Measurements from ENCODE around the gene CD86. TPM values are rescaled to one million over a fixed set of nuclear protein-coding genes. Genes with fewer than 3 reads are reported as not detected.

Gene CD86
- total RNA-seq, 4 donors from 2014 or later, result 0.92 to 2.4 (median 1.6) TPM

DNA sequence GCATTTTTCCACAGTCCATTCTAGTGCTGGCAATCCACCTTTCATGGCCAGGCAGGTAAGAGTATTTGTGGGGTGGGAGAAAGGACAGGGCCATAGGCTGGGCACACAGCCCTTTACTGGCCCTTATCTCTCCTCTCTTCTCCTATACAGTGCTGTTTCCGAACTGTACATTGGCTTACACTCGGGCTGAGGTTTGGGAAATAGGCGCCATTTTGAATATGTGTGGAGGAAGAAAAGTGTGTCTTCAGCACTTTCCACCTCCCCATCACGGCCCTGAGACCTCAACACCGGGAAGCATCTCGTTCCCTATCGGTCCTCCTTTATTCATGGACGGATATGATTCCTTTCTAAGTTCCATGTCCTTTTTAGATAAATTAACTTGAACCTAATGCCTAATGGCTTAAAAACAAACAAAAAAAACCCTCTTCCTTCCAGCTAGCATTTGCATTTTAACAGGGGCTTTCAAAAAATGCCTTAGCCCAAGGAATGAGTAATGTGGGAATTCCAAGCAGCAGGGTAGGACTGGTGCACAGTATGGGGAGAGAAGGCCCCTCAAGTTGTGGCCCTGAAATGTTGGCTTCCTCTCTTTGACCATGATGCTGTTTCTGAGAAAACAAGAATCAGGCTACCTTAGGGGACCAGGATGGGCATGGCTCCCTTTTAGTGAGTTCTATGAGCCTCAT lies 24.5 kb downstream of the CD86 start:
- ATAC-seq (no peak), DNase-seq (no peak)
- no peaks in the 10 kb centered on the region for H3K36me3 ChIP-seq
- no peak overlapping the region for H3K27ac ChIP-seq
- no peaks in the 10 kb centered on the region for H3K4me1 ChIP-seq
- no peaks in the 10 kb centered on the region for H3K9me3 ChIP-seq
- in situ Hi-C loops (cut with MboI; ENCODE audit: low sequenced_read_pairs in 4 of 4), result no loop called here
- no peaks in the 10 kb centered on the region for H3K27me3 ChIP-seq
- TF ChIP-seq, protein P1, sequence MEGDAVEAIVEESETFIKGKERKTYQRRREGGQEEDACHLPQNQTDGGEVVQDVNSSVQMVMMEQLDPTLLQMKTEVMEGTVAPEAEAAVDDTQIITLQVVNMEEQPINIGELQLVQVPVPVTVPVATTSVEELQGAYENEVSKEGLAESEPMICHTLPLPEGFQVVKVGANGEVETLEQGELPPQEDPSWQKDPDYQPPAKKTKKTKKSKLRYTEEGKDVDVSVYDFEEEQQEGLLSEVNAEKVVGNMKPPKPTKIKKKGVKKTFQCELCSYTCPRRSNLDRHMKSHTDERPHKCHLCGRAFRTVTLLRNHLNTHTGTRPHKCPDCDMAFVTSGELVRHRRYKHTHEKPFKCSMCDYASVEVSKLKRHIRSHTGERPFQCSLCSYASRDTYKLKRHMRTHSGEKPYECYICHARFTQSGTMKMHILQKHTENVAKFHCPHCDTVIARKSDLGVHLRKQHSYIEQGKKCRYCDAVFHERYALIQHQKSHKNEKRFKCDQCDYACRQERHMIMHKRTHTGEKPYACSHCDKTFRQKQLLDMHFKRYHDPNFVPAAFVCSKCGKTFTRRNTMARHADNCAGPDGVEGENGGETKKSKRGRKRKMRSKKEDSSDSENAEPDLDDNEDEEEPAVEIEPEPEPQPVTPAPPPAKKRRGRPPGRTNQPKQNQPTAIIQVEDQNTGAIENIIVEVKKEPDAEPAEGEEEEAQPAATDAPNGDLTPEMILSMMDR (IDR thresholded peaks at IDR 0.05 in 4 of 5, conservative IDR thresholded peaks at IDR 0.05 in 1 of 5), result no peak
- no peak for TF ChIP-seq POLR2A (IDR thresholded peaks at IDR 0.05)
- H3K4me3 ChIP-seq, result no peak overlapping the region
- intact Hi-C loops (cut with DNase I; ENCODE audit: low total_unique reads), result no loop called here

DNA sequence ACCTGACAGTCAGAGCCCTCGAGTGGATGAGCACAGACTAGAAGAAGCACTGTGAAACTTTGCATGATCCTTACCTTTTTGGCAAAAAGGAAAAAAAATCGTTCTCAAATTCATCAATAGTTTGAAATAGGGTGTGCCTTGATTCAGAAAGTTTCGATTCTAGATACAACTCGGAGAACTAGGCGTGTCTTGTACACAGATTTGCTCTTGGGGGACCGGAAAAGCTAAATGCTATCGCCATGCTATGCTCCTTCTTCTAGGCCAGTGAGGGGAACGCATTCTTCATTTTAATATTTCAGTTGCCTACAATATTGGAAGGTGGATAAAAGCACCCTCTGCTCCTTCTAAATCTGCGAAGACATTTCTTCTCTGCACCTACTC lies 25.0 kb downstream of the CD86 start:
- no peak for ATAC-seq
- intact Hi-C loops (cut with DNase I; ENCODE audit: low total_unique reads), result no loop called here

DNA sequence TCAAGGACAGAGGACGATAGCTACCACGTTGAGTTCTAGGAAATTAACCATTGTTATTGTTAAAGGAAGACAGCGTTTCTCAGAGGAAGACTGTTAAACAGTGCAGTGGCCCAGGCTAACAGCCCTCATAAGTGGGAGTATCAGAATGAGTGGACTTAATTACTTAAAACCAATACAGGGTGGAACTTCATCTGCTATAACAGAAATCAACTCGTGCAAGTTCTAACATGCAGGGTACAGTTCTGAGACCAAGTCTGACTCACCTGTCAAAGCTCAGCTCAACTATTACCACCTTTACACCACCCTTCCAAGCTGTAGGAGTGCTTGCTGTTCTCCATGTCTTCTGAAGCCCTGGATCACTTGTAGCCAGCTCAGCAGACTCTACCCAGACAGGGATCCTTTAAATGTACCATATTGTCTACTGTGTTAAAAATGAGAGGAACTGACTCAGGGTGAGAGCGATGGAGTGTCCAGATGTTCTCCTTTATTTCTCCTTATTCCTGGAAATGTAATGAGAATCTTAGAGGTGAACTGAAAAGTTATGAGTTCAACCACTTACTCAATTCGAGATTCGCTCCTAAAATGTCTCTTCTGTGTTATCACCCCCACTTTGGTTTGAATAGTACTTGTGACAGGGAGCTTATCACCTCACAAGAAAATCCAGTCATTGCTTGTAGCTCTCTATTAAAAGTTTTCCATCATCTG lies 26.5 kb downstream of the CD86 start:
- Histone ChIP-seq H3K4me3 (no peak overlapping the region), H3K27ac (no peak overlapping the region), H3K36me3 (no peaks in the 10 kb centered on the region), H3K4me1 (no peaks in the 10 kb centered on the region), H3K9me3 (no peaks in the 10 kb centered on the region), H3K27me3 (no peaks in the 10 kb centered on the region)
- intact Hi-C loops (cut with DNase I; ENCODE audit: low total_unique reads), result no loop called here
- in situ Hi-C loops (cut with MboI; ENCODE audit: low sequenced_read_pairs in 4 of 4), result no loop called here
- ATAC-seq, result no peak
- no peak for DNase-seq
- TF ChIP-seq, protein P1 (IDR thresholded peaks at IDR 0.05 in 4 of 5, conservative IDR thresholded peaks at IDR 0.05 in 1 of 5), result no peak
- no peak for TF ChIP-seq POLR2A (IDR thresholded peaks at IDR 0.05)

More for the DNA sequence above, 25.0 kb downstream of the CD86 start:
- TF ChIP-seq, protein P1 (IDR thresholded peaks at IDR 0.05 in 4 of 5, conservative IDR thresholded peaks at IDR 0.05 in 1 of 5), result no peak
- no peak for TF ChIP-seq POLR2A (IDR thresholded peaks at IDR 0.05)
- in situ Hi-C loops (cut with MboI; ENCODE audit: low sequenced_read_pairs in 4 of 4), result no loop called here
- Histone ChIP-seq H3K9me3 (no peaks in the 10 kb centered on the region), H3K4me3 (no peak overlapping the region), H3K4me1 (no peaks in the 10 kb centered on the region), H3K27me3 (no peaks in the 10 kb centered on the region), H3K27ac (no peak overlapping the region), H3K36me3 (no peaks in the 10 kb centered on the region)
- no peak for DNase-seq

DNA sequence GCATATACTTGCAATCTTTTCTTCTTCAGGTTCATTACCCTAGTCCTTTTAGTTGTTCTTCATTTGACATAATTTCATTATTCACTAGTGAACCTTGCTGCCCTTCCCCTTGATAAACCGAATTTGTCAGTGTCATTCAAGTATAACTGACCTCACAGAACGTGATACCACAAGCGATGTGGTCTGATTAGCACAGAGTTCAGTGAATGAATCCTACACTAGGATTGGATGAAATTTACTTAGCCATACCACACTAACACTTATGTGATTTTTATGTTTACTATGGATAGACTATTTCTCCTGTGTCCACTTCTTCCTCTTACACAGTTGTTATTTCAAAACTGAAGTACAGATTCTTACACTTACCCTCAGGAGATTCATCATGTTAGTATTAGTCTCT lies 27.2 kb downstream of the CD86 start:
- Histone ChIP-seq H3K4me1 (no peaks in the 10 kb centered on the region), H3K27me3 (no peaks in the 10 kb centered on the region), H3K36me3 (no peaks in the 10 kb centered on the region), H3K4me3 (no peak overlapping the region), H3K27ac (no peak overlapping the region), H3K9me3 (no peaks in the 10 kb centered on the region)
- intact Hi-C loops (cut with DNase I; ENCODE audit: low total_unique reads), result no loop called here
- in situ Hi-C loops (cut with MboI; ENCODE audit: low sequenced_read_pairs in 4 of 4), result no loop called here
- ATAC-seq, result no peak
- no peak for DNase-seq
- TF ChIP-seq, protein P1 (IDR thresholded peaks at IDR 0.05 in 4 of 5, conservative IDR thresholded peaks at IDR 0.05 in 1 of 5), result no peak

All from gastrocnemius medialis (tissue), 4 donors.